ENCODE results near the gene CRP.

DNA sequence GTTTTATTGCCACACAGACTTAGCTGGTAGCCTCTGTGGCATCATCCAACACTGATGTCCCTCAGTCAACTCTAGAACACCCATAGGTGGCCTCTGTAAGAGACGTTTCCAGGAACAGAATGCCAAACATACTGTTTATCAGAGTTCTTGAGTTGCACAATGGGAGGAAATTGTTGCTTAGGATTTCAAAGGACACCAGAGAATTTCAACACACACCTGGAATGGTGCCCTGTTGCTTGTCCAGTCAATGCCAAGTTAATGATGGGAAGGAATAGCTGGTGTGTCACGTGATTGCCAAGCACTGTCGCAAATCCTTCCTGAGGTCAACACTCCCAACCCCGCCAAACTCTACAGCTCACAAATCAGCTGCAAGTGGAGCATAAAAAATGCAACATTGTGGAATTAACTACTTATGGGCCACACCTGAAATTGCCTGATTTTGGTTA is 37.8 kb upstream of the CRP start:
- TF ChIP-seq, protein P1, sequence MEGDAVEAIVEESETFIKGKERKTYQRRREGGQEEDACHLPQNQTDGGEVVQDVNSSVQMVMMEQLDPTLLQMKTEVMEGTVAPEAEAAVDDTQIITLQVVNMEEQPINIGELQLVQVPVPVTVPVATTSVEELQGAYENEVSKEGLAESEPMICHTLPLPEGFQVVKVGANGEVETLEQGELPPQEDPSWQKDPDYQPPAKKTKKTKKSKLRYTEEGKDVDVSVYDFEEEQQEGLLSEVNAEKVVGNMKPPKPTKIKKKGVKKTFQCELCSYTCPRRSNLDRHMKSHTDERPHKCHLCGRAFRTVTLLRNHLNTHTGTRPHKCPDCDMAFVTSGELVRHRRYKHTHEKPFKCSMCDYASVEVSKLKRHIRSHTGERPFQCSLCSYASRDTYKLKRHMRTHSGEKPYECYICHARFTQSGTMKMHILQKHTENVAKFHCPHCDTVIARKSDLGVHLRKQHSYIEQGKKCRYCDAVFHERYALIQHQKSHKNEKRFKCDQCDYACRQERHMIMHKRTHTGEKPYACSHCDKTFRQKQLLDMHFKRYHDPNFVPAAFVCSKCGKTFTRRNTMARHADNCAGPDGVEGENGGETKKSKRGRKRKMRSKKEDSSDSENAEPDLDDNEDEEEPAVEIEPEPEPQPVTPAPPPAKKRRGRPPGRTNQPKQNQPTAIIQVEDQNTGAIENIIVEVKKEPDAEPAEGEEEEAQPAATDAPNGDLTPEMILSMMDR (IDR thresholded peaks at IDR 0.05), result no peak
- no peak for TF ChIP-seq ZFX (IDR thresholded peaks at IDR 0.05; ENCODE audit: borderline replicate concordance)
